ENCODE data around the gene KCNS3. TPM values are rescaled to one million over a fixed set of nuclear protein-coding genes. Genes with fewer than 3 reads are reported as not detected.

Gene KCNS3
- total and polyA plus RNA-seq, 2 of the 13 experiments (the other 11 are each of a cell fraction or from before 2014, with no cell fraction given), result not detected

DNA sequence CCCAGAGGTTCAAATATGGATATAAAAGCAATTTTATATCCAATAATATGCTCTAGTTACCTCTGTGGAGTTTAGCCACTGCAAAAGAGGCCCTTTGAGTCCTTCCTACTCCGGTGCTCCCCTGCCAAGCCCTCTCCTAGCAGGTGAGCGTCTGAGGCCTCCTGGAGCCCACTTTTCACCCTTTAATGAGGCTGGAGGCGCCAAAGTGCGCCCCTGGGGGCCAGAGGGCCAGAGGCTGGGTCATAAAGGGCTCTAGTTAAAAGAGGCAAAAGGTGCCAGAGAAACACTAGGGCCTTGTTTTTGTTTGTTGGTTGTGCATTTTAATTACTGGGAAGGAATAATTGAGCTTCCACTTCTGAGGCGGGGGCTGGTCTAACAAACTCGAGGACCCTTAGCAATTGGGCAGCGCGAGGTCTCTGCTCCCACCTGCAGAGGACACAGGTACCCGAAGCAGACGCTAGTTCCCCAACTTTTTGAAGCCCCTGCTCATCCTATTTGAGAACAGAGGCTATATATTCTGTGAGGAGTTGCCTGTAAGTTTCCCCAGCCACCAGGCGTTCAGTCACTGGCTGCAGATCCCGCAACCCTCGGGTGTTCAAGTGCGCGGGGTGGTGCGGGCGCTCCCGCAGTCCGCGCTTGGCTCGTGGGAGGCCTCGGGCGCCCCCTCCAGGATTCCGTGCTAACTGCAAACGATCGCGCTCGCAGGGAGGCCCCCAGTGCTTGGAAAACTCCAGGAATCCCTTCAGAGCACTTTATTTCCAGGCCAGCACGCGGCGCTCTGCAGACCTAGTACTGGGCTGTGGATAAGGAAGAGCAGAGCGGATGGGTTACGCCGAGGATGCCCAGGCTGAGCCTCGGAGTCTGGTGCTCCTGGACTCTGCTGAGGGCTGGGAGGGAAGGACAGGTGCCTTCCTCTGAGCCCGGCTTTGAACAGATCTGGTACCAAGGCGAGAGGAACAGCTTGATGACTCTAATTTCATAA is 48.1 kb upstream of the KCNS3 start (continued):
- TF ChIP-seq, protein P1, sequence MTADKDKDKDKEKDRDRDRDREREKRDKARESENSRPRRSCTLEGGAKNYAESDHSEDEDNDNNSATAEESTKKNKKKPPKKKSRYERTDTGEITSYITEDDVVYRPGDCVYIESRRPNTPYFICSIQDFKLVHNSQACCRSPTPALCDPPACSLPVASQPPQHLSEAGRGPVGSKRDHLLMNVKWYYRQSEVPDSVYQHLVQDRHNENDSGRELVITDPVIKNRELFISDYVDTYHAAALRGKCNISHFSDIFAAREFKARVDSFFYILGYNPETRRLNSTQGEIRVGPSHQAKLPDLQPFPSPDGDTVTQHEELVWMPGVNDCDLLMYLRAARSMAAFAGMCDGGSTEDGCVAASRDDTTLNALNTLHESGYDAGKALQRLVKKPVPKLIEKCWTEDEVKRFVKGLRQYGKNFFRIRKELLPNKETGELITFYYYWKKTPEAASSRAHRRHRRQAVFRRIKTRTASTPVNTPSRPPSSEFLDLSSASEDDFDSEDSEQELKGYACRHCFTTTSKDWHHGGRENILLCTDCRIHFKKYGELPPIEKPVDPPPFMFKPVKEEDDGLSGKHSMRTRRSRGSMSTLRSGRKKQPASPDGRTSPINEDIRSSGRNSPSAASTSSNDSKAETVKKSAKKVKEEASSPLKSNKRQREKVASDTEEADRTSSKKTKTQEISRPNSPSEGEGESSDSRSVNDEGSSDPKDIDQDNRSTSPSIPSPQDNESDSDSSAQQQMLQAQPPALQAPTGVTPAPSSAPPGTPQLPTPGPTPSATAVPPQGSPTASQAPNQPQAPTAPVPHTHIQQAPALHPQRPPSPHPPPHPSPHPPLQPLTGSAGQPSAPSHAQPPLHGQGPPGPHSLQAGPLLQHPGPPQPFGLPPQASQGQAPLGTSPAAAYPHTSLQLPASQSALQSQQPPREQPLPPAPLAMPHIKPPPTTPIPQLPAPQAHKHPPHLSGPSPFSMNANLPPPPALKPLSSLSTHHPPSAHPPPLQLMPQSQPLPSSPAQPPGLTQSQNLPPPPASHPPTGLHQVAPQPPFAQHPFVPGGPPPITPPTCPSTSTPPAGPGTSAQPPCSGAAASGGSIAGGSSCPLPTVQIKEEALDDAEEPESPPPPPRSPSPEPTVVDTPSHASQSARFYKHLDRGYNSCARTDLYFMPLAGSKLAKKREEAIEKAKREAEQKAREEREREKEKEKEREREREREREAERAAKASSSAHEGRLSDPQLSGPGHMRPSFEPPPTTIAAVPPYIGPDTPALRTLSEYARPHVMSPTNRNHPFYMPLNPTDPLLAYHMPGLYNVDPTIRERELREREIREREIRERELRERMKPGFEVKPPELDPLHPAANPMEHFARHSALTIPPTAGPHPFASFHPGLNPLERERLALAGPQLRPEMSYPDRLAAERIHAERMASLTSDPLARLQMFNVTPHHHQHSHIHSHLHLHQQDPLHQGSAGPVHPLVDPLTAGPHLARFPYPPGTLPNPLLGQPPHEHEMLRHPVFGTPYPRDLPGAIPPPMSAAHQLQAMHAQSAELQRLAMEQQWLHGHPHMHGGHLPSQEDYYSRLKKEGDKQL (CRISPR knock-in tag; IDR thresholded peaks at IDR 0.05; ENCODE audit: low read depth), result no peak
- TF ChIP-seq YY1 (IDR thresholded peaks at IDR 0.05; ENCODE audit: insufficient read depth, insufficient replicate concordance, low read depth, low read length) (peak; percentile 41), GABPB1 (CRISPR knock-in tag; IDR thresholded peaks at IDR 0.05) (peak; percentile 63), YEATS4 (CRISPR knock-in tag; IDR thresholded peaks at IDR 0.05; ENCODE audit: borderline replicate concordance) (no peak), ZBTB3 (CRISPR knock-in tag; IDR thresholded peaks at IDR 0.05; ENCODE audit: borderline replicate concordance, low read depth) (no peak), ZFP36L2 (CRISPR knock-in tag; IDR thresholded peaks at IDR 0.05) (no peak), ARHGAP35 (CRISPR knock-in tag; IDR thresholded peaks at IDR 0.05; ENCODE audit: borderline replicate concordance) (0 out of 2 replicates have a peak, but pooled peaks have one; percentile 26), PPARG (CRISPR knock-in tag; conservative IDR thresholded peaks at IDR 0.05) (no peak), MTA1 (CRISPR knock-in tag; IDR thresholded peaks at IDR 0.05; ENCODE audit: borderline replicate concordance) (peak; percentile 33; the same call in 1 of the 2 replicates), ZNF530 (CRISPR knock-in tag; IDR thresholded peaks at IDR 0.05; ENCODE audit: low read depth) (no peak), SIN3B (IDR thresholded peaks at IDR 0.05; ENCODE audit: low read length) (no peak), ZNF124 (CRISPR knock-in tag; IDR thresholded peaks at IDR 0.05) (no peak), FOSL1 (CRISPR knock-in tag; IDR thresholded peaks at IDR 0.05; ENCODE audit: borderline replicate concordance) (no peak), NFKB2 (CRISPR knock-in tag; IDR thresholded peaks at IDR 0.05; ENCODE audit: borderline replicate concordance) (peak; percentile 83; the same call in 1 of the 2 replicates), REXO4 (CRISPR knock-in tag; IDR thresholded peaks at IDR 0.05; ENCODE audit: borderline replicate concordance) (no peak), SRF (IDR thresholded peaks at IDR 0.05; ENCODE audit: low read depth, low read length) (no peak)
- TF ChIP-seq, protein P2, sequence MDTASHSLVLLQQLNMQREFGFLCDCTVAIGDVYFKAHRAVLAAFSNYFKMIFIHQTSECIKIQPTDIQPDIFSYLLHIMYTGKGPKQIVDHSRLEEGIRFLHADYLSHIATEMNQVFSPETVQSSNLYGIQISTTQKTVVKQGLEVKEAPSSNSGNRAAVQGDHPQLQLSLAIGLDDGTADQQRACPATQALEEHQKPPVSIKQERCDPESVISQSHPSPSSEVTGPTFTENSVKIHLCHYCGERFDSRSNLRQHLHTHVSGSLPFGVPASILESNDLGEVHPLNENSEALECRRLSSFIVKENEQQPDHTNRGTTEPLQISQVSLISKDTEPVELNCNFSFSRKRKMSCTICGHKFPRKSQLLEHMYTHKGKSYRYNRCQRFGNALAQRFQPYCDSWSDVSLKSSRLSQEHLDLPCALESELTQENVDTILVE (CRISPR knock-in tag; IDR thresholded peaks at IDR 0.05), result no peak
- TF ChIP-seq, protein P3, sequence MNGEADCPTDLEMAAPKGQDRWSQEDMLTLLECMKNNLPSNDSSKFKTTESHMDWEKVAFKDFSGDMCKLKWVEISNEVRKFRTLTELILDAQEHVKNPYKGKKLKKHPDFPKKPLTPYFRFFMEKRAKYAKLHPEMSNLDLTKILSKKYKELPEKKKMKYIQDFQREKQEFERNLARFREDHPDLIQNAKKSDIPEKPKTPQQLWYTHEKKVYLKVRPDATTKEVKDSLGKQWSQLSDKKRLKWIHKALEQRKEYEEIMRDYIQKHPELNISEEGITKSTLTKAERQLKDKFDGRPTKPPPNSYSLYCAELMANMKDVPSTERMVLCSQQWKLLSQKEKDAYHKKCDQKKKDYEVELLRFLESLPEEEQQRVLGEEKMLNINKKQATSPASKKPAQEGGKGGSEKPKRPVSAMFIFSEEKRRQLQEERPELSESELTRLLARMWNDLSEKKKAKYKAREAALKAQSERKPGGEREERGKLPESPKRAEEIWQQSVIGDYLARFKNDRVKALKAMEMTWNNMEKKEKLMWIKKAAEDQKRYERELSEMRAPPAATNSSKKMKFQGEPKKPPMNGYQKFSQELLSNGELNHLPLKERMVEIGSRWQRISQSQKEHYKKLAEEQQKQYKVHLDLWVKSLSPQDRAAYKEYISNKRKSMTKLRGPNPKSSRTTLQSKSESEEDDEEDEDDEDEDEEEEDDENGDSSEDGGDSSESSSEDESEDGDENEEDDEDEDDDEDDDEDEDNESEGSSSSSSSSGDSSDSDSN (CRISPR knock-in tag; IDR thresholded peaks at IDR 0.05), result peak; percentile 59; the same call in 1 of the 2 replicates
